GM23338 (cell line): ENCODE results near the gene COL26A1.

ENCODE experiments used
- CTCF ChIP-seq, 2 experiments: fragments of 200-600 bp in 1 of 2; sonication (generic) in 1 of 2; conservative IDR thresholded peaks; 2 replicates each; pipeline versions ENCODE4 v1.5.1 to v1.6.1; 2016 to 2017; ENCODE audit warnings: antibody characterized with exemption in 2 of 2, low read depth in 2 of 2, mild to moderate bottlenecking in 2 of 2, moderate library complexity in 1 of 2
- EZH2 ChIP-seq: fragments of 200-600 bp; sonication (generic); IDR thresholded peaks from one replicate; pipeline ENCODE4 v1.8.0; 2017; ENCODE audit warnings: antibody characterized with exemption, mild to moderate bottlenecking, low read depth; ENCODE audit not compliant: unreplicated experiment
- EZH2phosphoT487 ChIP-seq: fragments of 200-600 bp; sonication (generic); IDR thresholded peaks from one replicate; pipeline ENCODE4 v1.8.1; 2018; ENCODE audit warnings: antibody characterized with exemption; ENCODE audit not compliant: unreplicated experiment
- JUNB ChIP-seq: IDR thresholded peaks from one replicate; pipeline ENCODE4 v1.6.1; 2016; ENCODE audit warnings: antibody characterized with exemption; ENCODE audit not compliant: unreplicated experiment
- POLR2AphosphoS5 ChIP-seq: IDR thresholded peaks from 2 replicates; pipeline ENCODE4 v1.6.1; 2016; ENCODE audit warnings: antibody characterized with exemption, low read depth

GRCh38 chr7:101479217-101479616, 116.5 kb downstream of the COL26A1 start:
- no peak for TF ChIP-seq CTCF (conservative IDR thresholded peaks at IDR 0.05; ENCODE audit: low read depth in 2 of 2)
- TF ChIP-seq EZH2: no peak
- no peak for TF ChIP-seq POLR2AphosphoS5
- TF ChIP-seq EZH2phosphoT487: no peak
- TF ChIP-seq JUNB: no peak
